ENCODE measurements around the gene UPF2. TPM values are rescaled to one million over a fixed set of nuclear protein-coding genes. Genes with fewer than 3 reads are reported as not detected.

UPF2 gene
- polyA plus RNA-seq, 1 donor (not counting 4 experiments of a cell fraction or from before 2014, with no cell fraction given) = 20.3 TPM

- no peak overlapping the region for H3K27ac ChIP-seq (ENCODE audit: control insufficient read depth, insufficient read depth, low read length)
- H3K36me3 ChIP-seq (ENCODE audit: control insufficient read depth in 2 of 2, extremely low read depth in 1 of 2, insufficient read depth in 2 of 2, low read length in 2 of 2) = peaks cover 3 to 17% of the 10 kb centered on the region in 2 experiments
- H3K9me1 ChIP-seq (ENCODE audit: control insufficient read depth, extremely low read depth, insufficient read depth, low read length) = no peaks in the 10 kb centered on the region
- H3K4me3 ChIP-seq (ENCODE audit: control insufficient read depth in 2 of 3, extremely low read depth in 1 of 3, insufficient read depth in 2 of 3, low read depth in 1 of 3, low read length in 3 of 3) = no peak overlapping the region
- H3K9me3 ChIP-seq (ENCODE audit: control insufficient read depth, low read depth, low read length) = no peaks in the 10 kb centered on the region
- H2AFZ ChIP-seq (ENCODE audit: control insufficient read depth, low read length) = no peak overlapping the region
- FAIRE-seq = no peak
- H3K4me1 ChIP-seq (ENCODE audit: control insufficient read depth, extremely low read depth, insufficient read depth, low read length) = no peaks in the 10 kb centered on the region
- no peaks in the 10 kb centered on the region for H4K20me1 ChIP-seq (ENCODE audit: control insufficient read depth, extremely low read depth, insufficient read depth, low read length)
- no peak for DNase-seq (ENCODE audit: low read depth, low spot score)
- H3K9ac ChIP-seq (ENCODE audit: control insufficient read depth, extremely low read depth, insufficient read depth, low read length) = no peak overlapping the region
- no peaks in the 10 kb centered on the region for H3K27me3 ChIP-seq (ENCODE audit: control insufficient read depth, extremely low read depth, insufficient read depth, low read length)
- no peaks in the 10 kb centered on the region for H3K79me2 ChIP-seq (ENCODE audit: control insufficient read depth, insufficient read depth, low read length)
- dilution Hi-C loops (cut with MboI; ENCODE audit: extremely low pct_ligation_motif_present, low sequenced_read_pairs) = no loop called here
- TF ChIP-seq EZH2 (IDR thresholded peaks at IDR 0.05; ENCODE audit: low read length) (no peak), CTCF (optimal IDR thresholded peaks at IDR 0.05 in 1 of 3, IDR thresholded peaks at IDR 0.05 in 1 of 3, conservative IDR thresholded peaks at IDR 0.05 in 1 of 3; ENCODE audit: extremely low read depth in 1 of 3, insufficient read depth in 2 of 3, low read length in 3 of 3) (no peak)
- H3K4me2 ChIP-seq (ENCODE audit: control insufficient read depth, extremely low read depth, insufficient read depth, low read depth, low read length) = no peak overlapping the region
These were observed 96.0 kb downstream of the UPF2 start for GRCh38 chr10:11946652-11947051.

GRCh38 chr10:11936389-11937152 lies 106.0 kb downstream of the UPF2 start:
- H3K36me3 ChIP-seq (ENCODE audit: control insufficient read depth in 2 of 2, extremely low read depth in 1 of 2, insufficient read depth in 2 of 2, low read length in 2 of 2) = peaks cover 6 to 17% of the 10 kb centered on the region in 2 experiments
- FAIRE-seq (no peak), DNase-seq (ENCODE audit: low read depth, low spot score) (no peak)

More at GRCh38 chr10:11936389-11937152, 106.0 kb downstream of the UPF2 start:
- TF ChIP-seq CTCF (optimal IDR thresholded peaks at IDR 0.05 in 1 of 3, IDR thresholded peaks at IDR 0.05 in 1 of 3, conservative IDR thresholded peaks at IDR 0.05 in 1 of 3; ENCODE audit: extremely low read depth in 1 of 3, insufficient read depth in 2 of 3, low read length in 3 of 3) (no peak), EZH2 (IDR thresholded peaks at IDR 0.05; ENCODE audit: low read length) (no peak)
- H3K79me2 ChIP-seq (ENCODE audit: control insufficient read depth, insufficient read depth, low read length) = no peaks in the 10 kb centered on the region
- H3K9me3 ChIP-seq (ENCODE audit: control insufficient read depth, low read depth, low read length) = no peaks in the 10 kb centered on the region
- H3K27ac ChIP-seq (ENCODE audit: control insufficient read depth, insufficient read depth, low read length) = no peak overlapping the region
- no peak overlapping the region for H3K4me3 ChIP-seq (ENCODE audit: control insufficient read depth in 2 of 3, extremely low read depth in 1 of 3, insufficient read depth in 2 of 3, low read depth in 1 of 3, low read length in 3 of 3)
- dilution Hi-C loops (cut with MboI; ENCODE audit: extremely low pct_ligation_motif_present, low sequenced_read_pairs) = no loop called here
- no peaks in the 10 kb centered on the region for H3K9me1 ChIP-seq (ENCODE audit: control insufficient read depth, extremely low read depth, insufficient read depth, low read length)
- H3K27me3 ChIP-seq (ENCODE audit: control insufficient read depth, extremely low read depth, insufficient read depth, low read length) = no peaks in the 10 kb centered on the region
- peaks cover 6% of the 10 kb centered on the region for H3K4me1 ChIP-seq (ENCODE audit: control insufficient read depth, extremely low read depth, insufficient read depth, low read length)
- no peaks in the 10 kb centered on the region for H4K20me1 ChIP-seq (ENCODE audit: control insufficient read depth, extremely low read depth, insufficient read depth, low read length)
- no peak overlapping the region for H2AFZ ChIP-seq (ENCODE audit: control insufficient read depth, low read length)
- H3K9ac ChIP-seq (ENCODE audit: control insufficient read depth, extremely low read depth, insufficient read depth, low read length) = no peak overlapping the region
- H3K4me2 ChIP-seq (ENCODE audit: control insufficient read depth, extremely low read depth, insufficient read depth, low read depth, low read length) = no peak overlapping the region
